GM21381 (cell line): ENCODE measurements around the gene ZNF326.
"Not testable (repeated sequence)": the region's sequence is repeated elsewhere in the genome, so short reads cannot be mapped to it uniquely, and the experiment has no call there.

Source experiments
- ATAC-seq: cut with Tn5 transposase; IDR thresholded peaks from one replicate; pipeline ENCODE4 v1.9.1; 2021; ENCODE audit warnings: mild to moderate bottlenecking, moderate library complexity; ENCODE audit not compliant: unreplicated experiment

The ZNF326 gene

DNA sequence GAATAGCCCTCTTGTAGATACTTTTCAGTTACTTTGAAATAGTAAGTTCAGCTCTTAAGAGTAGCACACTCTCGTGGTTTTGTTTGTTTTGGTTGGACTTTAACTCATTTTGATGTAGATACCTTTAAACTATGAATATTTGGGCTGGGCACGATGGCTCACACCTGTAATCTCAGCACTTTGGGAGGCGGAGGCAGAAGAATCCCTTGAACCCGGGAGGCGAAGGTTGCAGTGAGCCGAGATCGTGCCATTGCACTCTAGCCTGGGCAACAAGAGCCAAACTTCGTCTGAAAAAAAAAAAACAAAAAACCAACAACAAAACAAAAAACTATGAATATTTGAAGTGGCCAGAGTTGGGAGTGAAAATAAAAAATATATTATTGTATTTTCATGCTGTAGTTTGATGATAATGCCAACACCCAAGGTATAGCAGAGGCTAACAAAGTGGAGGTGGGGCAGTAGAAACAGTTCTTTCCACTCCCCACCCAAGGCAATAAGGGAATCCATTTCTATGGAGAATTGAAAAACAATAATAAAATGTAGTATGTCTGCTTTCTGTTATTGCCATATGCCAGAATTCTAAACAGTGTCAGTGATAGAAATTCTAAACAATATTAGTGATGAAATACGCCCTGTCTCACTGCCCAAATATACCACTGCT, 1.7 kb downstream of the ZNF326 start:
- no peak for ATAC-seq

DNA sequence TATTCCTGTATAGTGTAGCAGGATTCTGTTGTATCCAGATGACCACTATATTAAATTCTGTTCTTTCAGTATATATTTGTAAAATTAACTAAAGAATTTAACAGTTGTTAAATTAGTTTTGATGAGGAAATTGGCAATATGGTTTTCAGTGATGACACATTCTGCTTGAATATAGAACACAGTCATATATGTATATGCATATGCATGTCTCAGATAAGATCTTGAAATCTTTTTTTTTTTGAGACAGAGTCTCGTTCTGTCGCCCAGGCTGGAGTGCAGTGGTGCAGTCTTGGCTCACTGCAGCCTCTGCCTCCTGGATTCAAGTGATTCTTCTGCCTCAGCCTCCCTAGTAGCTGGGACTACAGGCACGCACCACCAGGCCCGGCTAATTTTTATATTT, 2.2 kb downstream of the ZNF326 start:
- ATAC-seq, result not testable (repeated sequence)

- no peak for ATAC-seq
Measured at GRCh38 chr1:89998306-89998705, 3.4 kb downstream of the ZNF326 start.

DNA sequence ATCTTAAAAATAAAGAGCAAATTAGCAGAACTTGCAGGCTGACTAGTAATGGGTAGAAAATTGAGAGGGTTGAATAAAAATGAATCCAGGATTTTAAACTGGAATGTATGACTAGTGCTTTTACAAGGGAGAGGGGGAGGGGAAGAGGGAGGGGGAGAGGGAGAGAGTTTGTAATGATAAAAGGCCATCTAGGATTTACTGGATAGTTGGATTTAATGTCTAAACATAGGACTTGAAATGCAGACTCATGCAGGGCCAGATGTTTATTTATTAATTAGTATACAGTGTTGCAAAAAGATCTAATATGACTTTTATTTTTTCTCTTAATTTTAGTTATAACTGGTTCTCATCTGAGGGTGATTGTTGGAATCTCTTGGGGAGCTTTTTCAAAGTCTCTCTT, 4.3 kb downstream of the ZNF326 start:
- no peak for ATAC-seq

DNA sequence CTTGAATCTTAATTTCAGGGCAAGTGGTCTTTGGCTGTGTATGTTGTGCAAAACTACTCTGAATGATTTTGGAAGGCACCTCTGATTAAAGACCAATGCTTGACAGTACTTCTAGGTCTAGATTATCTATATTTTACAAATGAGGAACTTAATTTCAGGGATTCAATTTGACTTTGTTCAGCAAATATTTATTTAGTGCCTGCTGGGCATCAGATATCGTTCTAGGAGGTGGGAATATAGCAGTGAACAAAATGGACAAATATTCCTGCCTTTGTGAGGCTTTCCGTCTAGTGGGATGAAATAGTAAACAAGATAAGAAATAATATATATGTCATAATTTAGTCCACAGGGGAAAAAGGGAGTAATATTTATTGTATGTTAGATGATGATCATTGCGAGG, 4.7 kb downstream of the ZNF326 start:
- no peak for ATAC-seq

- no peak for ATAC-seq
Measured at GRCh38 chr1:90000934-90001676, 6.2 kb downstream of the ZNF326 start.

- no peak for ATAC-seq
Measured at GRCh38 chr1:90007979-90008404, 13.1 kb downstream of the ZNF326 start.

- no peak for ATAC-seq
Measured at GRCh38 chr1:90012300-90012699, 17.4 kb downstream of the ZNF326 start.

DNA sequence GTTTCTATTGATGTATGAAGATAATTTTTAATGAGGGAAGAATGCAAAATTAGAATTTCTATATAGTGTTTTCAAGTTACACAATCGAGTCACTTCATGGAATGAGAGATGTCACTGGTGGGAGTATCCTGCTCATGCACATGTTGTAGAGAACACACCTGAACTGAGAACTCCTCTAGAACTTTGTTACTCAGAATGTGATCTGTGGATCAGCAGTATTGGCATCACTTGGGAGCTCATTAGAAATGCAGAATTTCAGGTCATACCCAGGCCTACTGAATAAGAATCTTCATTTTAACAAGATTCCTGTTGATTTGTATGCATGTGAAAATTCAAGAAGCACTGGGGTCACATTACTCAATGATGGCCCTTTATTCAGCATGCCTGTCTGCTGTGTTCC, 28.8 kb downstream of the ZNF326 start:
- no peak for ATAC-seq

- no peak for ATAC-seq
Measured at GRCh38 chr1:90027281-90027680, 32.4 kb downstream of the ZNF326 start.

DNA sequence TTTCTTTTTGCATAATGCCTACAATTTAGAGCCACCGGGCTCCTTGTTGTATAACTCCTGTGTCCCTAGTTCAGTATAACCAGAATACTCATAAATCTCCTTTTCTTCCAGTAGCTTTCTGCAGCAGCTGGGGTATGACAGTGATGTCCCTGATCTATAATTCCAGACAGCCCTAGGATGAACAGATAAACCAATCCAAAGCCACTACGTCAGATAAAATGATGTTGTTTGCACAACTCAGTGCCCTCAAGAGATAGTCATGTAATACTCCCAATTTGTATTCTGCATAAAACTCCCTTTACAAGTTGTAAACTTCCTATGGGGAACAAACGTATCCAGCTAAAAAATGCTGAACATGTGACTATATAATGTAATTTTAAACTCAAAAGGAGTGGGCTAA, 44.7 kb downstream of the ZNF326 start:
- no peak for ATAC-seq

DNA sequence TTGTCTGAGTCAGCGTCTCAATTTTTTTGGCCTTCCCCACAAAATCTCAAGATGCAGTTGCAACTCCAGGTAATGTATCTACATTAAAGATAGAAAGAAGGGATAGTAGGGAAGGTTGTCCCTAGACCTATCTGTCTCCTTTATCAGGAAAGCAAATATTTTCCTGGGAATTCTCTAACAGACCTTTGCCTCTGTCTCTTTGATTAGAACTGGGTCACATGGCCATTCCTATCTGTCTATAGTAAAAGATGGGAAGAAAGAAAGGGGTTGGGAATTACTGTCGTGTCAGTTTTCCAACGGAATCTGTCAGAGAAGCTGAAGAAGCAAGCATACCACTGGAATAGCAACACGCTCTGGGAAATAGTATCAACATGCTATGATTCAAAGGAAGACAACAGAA, 48.7 kb downstream of the ZNF326 start:
- no peak for ATAC-seq

DNA sequence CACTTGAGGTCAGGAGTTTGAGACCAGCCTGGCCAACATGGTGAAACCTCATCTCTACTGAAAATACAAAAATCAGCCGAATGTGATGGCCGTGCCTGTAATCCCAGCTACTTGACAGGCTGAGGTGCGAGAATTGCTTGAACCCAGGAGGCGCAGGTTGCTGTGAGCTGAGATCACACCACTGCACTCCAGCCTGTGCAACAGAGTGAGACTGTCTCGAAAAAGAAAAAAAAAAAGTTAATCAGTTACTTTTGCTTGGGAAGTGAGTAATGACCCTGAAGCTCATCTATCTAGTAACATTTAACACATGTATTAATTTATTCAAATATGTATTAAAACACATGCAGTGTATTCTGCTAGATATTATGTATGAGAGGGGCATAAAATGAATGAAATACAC, 49.4 kb downstream of the ZNF326 start:
- ATAC-seq, result no peak

- ATAC-seq, result no peak
Measured at GRCh38 chr1:90045853-90046563, 51.1 kb downstream of the ZNF326 start.

DNA sequence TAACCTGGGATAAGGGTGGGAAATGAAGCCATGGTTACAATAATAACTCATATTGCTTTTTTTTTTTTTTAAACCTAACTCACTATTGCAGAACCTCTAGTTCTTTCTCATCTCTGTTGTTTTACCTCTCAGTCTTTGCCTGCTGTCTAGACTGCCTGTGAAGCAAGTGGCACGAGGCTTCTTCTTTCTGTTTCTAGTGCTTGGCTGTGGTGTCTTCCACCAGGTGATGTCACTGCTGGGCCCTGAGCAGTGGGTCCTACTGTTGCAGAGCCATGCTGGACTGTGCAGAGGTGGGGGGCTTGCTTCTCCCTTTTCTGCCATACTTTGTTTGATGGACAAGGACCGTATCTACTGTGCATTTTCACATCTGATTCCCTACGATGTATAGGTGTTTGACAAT, 51.7 kb downstream of the ZNF326 start:
- ATAC-seq, result no peak

DNA sequence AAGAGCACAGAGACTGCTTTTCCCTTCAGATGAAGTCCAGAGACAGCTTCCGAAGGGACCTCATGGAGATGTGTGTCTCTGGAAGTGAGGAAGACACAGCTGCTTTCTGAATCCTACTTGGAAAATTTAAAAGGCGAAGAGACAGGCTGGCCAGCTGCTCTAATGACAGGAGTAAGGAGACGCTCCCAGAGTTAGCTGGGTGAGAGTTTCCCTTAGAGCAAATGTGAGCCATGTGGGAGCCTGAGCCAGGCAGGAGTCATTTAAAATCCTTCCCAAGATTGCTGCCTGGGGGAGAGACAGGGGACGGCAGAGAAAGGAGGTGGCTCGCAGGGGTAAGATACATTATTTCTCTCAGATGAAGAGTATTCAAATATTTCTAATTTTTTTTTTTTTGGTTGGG, 53.1 kb downstream of the ZNF326 start:
- no peak for ATAC-seq

- ATAC-seq, result not testable (repeated sequence)
Measured at GRCh38 chr1:90062700-90063643, 68.1 kb downstream of the ZNF326 start.

- ATAC-seq, result not testable (repeated sequence)
Measured at GRCh38 chr1:90064109-90064508, 69.2 kb downstream of the ZNF326 start.

DNA sequence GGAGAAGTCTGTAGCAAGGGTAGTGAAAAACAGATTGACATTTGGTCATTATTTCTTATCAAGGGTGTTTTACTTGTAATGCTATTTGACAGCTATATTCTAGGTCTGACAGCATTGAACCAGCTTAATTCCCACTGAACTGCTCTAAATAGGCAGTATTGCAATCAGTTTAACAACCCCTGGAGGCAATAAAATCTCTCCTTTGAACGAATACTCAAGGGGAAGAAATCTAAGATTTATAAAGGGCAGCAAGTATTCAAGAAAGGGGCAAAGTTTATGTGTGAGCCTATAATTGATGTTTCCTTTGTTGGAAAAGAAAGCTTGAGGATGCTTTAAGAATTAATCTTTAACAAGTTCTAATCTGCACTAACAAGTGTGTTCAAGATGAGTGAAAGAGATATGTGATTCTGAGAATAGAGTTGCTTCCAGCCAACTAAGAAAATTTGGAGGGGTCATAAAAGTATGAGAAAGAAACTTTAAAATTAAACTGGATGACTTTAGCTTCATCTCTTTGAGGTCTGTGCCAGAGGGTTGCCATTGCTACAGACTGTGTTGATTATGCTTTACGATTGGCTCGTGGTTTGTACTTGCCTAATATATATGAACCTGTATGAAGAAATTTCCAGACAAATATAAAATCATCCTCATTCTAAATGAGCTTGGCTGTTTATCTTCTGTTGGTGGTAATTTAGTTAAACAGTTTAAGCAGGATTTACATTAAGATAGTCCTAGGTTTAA, 72.5 kb downstream of the ZNF326 start:
- ATAC-seq, result no peak

DNA sequence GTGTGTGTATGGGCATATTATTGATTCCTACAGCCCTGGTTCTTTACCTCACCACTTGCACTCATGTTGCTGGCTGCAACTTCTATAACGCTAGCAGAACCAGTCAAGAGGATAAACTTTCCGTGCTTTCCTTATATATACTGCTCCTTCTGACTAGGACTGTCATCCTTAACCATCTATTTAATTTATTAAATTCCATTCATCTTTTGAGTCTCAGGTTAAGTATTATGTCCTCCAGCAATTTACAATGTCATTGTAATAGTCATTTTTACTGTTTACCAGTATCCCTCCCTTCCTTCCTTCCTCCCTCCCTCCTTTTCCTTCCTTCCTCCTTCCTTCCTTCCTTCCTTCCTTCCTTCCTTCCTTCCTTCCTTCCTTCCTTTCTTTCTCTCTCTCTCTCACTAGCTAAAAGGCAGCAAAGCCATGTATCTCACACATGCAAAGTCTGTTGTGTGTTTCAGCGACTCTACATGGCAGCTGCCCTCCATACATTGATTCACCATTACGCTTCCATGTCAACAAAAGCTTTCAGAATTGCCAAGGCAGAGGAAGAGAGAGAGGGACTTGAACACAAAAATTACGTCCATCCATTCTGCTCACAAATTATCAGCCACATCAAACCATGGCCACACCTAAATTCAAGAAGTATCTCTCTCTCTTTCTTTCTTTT, 73.8 kb downstream of the ZNF326 start:
- ATAC-seq, result no peak
